Stimulated activated CD8-positive, alpha-beta memory T cell treated with anti-CD3 and anti-CD28 coated beads, Interleukin-4, amount 100 ng/mL, for 48 hours (primary cell): Measurements from ENCODE around the gene DDX10.
"Not testable (repeated sequence)": the region's sequence is repeated elsewhere in the genome, so short reads cannot be mapped to it uniquely, and the experiment has no call there.

Source experiments
- DNase-seq: peaks from one replicate; pipeline ENCODE4 v3.0.0-alpha.2; 2020

Gene DDX10

GRCh38 chr11:108779147-108779546, 114.3 kb downstream of the DDX10 start:
- not testable (repeated sequence) for DNase-seq

DNA sequence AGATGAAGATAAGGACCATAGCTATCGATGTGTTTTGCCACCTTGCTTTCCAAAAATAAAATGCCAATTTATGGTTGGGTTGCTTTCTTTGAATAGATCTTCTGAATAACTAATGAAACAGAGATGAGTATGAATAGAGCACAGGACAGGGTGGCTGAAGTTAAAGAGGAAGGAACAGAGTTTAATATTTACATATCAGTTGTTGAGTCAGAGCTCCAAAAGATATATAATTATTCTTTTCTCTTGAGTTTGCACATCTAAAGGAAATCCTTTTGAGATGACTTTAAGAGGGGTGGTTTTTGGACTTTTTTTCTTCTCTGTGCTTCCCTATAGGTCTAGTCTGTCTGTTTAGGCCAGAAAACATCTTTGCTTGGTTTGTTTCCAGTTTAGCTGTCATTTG, 115.2 kb downstream of the DDX10 start:
- no peak for DNase-seq

DNA sequence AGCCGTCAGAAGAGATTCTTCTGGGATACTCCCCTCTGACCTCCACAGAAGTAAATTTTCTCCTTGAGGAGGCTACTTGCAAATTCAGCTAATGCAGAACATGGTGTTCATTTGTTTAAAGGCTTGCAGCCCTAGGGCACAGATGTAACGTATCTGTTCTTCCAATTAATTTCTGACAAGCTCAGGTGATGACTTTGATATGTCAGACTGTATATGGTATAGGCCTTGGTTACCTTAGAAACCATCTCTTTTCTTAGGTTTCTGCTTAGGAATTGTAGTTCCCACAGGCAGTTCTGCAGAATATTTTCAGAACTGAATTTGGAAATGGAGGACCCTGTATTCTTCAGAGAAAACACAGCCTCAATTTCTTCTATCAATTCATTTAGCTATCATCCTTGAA, 117.1 kb downstream of the DDX10 start:
- no peak for DNase-seq

DNA sequence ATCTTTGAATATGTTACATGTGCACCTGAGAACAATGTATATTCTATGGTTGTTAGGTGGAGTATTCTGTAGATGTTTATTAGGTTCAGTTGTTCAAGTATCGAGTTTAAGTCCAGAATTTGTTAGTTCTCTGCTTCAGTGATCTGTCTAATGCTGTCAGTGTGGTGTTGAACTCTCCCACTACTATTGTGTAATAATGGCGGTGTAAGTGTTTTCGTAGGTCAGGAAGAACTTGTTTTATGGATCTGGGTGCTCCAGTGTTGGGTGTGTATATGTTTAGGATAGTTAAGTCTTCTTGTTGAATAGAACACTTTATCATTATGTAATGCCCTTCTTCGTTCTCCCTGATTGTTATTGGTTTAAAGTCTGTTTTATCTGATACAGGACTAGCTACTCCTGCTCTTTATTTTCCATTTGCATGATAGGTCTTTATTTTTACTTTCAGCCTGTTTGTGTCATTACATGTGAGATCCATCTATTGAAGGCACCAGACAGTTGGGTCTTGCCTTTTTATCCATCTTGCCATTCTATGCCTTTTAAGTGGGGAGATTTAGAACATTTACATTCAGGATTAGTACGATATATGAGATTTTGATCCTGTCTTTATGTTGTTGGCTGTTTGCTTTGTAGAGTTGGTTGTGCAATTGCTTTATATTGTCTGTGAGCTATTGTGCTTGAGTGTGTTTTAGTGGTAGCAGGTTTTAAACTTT, 121.6 kb downstream of the DDX10 start:
- no peak for DNase-seq

GRCh38 chr11:108787105-108787504, 122.2 kb downstream of the DDX10 start:
- DNase-seq = no peak

GRCh38 chr11:108788565-108789199, 123.8 kb downstream of the DDX10 start:
- no peak for DNase-seq

- DNase-seq = no peak
Observed at GRCh38 chr11:108790501-108791299, 125.8 kb downstream of the DDX10 start.

DNA sequence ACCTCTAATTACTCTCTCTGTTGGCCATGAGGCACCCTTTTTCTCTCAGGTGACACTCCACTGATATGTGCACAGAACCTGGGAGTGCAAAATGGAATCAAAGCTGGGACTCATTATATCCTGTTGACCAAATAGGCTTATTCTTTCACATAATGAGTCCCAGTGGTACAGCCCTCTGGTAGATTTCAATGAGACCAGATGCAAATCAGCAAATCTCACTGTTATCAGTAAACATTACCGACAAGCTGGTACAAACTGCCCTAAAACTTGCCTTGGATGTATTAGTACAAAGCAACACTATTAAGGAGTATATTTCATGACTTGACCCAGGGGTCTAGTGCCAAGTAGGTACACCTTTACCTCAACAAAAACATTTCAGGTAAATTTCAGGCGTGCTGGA, 128.3 kb downstream of the DDX10 start:
- no peak for DNase-seq

DNA sequence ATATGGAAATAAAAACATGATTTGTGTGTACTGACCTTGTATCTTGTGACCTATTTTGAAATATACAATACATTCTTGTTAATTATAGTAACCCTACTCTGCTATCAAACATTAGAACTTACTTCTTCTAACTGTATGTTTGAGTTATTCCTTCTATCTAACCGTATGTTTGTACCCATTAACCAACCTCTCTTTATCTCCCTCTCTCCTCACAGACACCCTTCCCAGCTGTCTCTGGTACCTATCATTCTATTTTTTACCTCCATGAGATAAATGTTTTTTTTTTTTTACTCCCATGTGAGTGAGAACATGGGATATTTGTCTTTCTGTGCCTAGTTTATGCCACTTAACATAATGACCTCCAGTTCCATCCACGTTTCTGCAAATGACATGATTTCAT, 128.7 kb downstream of the DDX10 start:
- DNase-seq = no peak

- DNase-seq = no peak
Observed at GRCh38 chr11:108796551-108796950, 131.7 kb downstream of the DDX10 start.

DNA sequence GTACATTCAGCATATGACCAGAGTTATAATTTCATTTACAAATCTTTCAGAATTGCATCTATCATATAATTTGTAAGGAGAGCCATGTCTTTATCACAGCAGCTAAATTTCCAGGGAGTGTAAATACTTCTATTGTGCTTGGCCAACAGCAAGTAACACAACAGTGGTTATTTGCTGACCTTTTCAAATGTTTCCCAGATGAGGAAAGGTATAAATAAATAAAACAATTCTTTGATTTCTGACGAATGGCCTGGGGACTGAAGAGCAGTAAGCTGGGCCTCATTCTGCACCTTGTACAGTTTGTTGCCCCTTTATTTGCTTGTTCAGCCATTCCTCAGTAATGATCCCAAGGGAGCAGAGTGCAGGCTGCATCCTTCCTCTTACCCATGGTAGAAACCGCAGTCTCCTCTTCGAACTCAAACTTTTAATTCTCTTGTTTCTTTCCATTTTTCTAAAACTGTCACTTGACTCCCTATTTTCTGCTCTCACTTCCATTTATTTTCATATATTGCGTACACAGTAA, 132.8 kb downstream of the DDX10 start:
- DNase-seq = no peak

- DNase-seq = no peak
Observed at GRCh38 chr11:108802492-108802891, 137.6 kb downstream of the DDX10 start.

DNA sequence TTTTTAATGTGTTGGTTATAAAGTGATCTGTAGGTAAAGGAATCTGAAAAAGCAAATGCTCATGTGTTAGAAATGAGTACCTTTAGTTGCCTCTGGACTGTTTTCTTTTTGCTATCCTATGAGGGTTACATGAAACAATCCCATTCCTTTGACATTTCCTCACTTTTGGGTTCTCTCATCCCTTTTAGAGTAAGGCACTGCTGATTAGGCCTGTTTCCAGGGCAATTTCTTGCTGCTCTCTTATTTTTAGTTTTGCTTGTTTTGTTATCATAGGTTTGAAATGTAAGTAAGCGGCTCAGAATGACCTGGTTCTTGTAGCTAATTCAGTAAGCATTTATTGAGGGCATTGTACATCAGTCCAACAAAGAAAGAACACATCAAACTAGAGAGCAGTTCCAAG, 138.9 kb downstream of the DDX10 start:
- DNase-seq = no peak

DNA sequence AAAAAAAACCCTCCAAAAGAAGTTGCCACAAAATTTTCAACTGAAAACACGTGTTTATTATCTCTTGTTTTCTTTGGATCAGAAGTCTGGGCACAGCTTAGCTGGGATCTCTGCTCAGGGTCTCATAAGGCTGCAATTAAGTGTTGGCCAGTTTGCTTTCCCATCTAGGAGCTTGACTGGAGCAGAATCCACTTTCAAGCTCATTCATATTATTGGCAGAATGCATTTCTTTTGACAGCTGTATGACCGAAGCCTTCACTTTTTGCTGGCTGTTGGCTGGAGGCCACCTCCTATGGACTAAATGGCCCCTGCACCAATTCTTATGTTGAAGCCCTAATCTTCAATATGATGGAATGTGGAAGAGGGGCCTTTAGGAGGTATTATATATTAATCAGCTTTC, 139.6 kb downstream of the DDX10 start:
- DNase-seq = no peak

DNA sequence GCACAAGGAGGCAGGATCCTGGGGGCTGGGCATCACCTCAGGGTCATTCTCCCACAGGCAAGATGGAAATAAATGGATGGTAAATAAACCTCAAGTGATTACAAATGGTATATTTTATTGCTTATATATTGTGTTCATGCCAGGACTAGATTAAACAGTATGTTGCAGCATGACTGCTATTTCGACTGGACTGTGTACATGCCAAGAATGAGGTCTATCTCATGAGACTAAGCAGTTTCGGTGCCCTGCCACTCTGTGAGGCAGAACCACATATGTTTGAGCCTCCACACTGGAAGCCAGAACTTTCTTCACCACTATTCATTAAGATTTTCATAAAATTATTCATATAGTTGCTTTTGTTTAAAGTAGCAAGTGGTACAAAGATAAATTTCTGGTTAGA, 140.2 kb downstream of the DDX10 start:
- no peak for DNase-seq

GRCh38 chr11:108807262-108807661, 142.4 kb downstream of the DDX10 start:
- no peak for DNase-seq

- no peak for DNase-seq
Observed at GRCh38 chr11:108813086-108813485, 148.2 kb downstream of the DDX10 start.

DNA sequence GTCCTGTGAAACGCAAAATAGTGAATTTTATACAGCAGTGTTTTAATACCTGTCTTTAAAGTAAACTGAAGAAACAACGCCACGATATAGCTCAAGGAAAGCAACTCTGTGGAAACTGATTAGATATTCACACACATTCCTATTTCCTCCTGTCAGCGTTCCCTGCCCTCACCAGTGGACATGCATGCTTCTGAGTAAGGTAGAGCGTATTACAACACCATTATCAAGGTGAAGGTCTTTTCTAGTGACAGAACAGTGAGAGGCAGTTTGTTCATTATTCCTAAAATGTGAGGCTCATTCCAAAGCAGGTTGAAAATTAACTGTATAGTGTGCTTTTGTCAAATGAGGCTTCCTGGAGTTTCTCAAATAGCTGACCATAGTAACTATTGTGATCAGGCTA, 153.1 kb downstream of the DDX10 start:
- DNase-seq = no peak

- no peak for DNase-seq
Observed at GRCh38 chr11:108818971-108819370, 154.1 kb downstream of the DDX10 start.

DNA sequence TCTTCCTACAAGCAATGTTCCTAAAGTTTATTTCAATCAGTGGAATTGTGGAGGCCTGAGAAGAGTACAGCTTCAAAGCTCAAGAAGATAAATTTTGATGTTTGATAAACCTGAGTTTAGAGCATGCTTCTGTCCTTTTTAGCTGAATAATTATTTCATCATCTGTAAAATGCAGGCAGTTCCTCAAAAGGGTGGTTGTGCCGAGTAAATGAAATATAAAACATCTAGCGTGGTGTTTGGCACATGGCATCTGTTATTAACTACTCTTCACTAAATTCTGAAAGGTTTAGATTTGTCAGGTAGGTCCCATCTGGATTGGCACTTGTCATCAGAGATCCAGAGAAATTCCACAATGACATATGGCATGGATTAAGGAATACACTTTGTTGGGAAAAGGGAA, 155.1 kb downstream of the DDX10 start:
- no peak for DNase-seq

- DNase-seq = not testable (repeated sequence)
Observed at GRCh38 chr11:108823960-108824359, 159.1 kb downstream of the DDX10 start.

- DNase-seq = no peak
Observed at GRCh38 chr11:108824545-108824944, 159.7 kb downstream of the DDX10 start.

DNA sequence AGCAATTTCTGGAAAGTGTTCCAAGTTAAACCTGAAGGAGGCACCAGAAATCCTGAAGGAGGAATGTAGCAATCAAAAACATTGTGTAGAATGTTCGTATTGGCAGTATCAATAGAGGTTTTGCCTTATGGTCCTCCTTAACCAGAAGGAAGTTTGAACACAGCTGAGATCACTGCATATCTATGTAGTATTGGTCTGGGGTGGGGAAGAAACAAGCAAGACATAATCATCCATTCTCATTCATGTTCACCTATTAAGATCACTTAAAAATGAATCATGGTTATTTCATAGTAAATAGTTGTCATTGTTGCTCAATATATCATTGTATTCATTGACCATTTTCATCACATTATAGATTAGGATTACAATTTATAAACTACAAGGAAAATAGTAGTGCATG, 160.5 kb downstream of the DDX10 start:
- DNase-seq = no peak

- DNase-seq = no peak
Observed at GRCh38 chr11:108826136-108826535, 161.3 kb downstream of the DDX10 start.
